Tibial artery (tissue), 4 donors: ENCODE data around the gene CERCAM.
A peak's percentile ranks its signal among the peaks of the same experiment; 100 is the strongest.

Source experiments
- DNase-seq, 2 donors: peaks; one replicate each; pipeline ENCODE4 v3.0.0-alpha.2; 2019
- H3K27ac ChIP-seq, 2 donors: fragments of 200-600 bp; sonication (generic) in 1 of 2; 1 replicate in 1 of 2; 2 replicates in 1 of 2; pipeline ENCODE4 v1.5.1; 2018 to 2019; ENCODE audit warnings: mild to moderate bottlenecking in 1 of 2
- H3K27me3 ChIP-seq, 2 donors: fragments of 200-600 bp; sonication (generic) in 1 of 2; one replicate each; pipeline versions ENCODE4 v1.5.1 to v1.6.0; 2016 to 2019
- H3K36me3 ChIP-seq, 3 donors: fragments of 200-600 bp; sonication (generic) in 2 of 3; one replicate each; pipeline ENCODE4 v1.5.1; 2016 to 2019; ENCODE audit warnings: mild to moderate bottlenecking in 2 of 3
- H3K4me1 ChIP-seq, 4 donors: fragments of 200-600 bp; sonication (generic) in 2 of 4; 1 replicate in 3 of 4; 2 replicates in 1 of 4; pipeline ENCODE4 v1.5.1; 2016 to 2019
- H3K4me3 ChIP-seq, 2 donors: fragments of 200-600 bp; sonication (generic) in 1 of 2; 1 replicate in 1 of 2; 2 replicates in 1 of 2; pipeline ENCODE4 v1.5.1; 2018 to 2019; ENCODE audit warnings: mild to moderate bottlenecking in 2 of 2
- H3K9me3 ChIP-seq, 3 donors: fragments of 200-600 bp; sonication (generic) in 1 of 3; one replicate each; pipeline ENCODE4 v1.5.1; 2016 to 2019
- intact Hi-C: fragments of 100-400 bp; cut with DNase I; formaldehyde crosslinking; loops from one replicate; pipeline ENCODE4 v1.15.0; 2023; ENCODE audit warnings: low total_unique reads
- TF ChIP-seq, protein P1 (sequence below), 2 experiments: fragments of 200-600 bp in 1 of 2; fragments of 450-650 bp in 1 of 2; IDR thresholded peaks; one replicate each; pipeline ENCODE4 v1.5.1; 2017 to 2019; ENCODE audit warnings: antibody characterized with exemption in 2 of 2, mild to moderate bottlenecking in 1 of 2, moderate library complexity in 1 of 2

Gene CERCAM

DNA sequence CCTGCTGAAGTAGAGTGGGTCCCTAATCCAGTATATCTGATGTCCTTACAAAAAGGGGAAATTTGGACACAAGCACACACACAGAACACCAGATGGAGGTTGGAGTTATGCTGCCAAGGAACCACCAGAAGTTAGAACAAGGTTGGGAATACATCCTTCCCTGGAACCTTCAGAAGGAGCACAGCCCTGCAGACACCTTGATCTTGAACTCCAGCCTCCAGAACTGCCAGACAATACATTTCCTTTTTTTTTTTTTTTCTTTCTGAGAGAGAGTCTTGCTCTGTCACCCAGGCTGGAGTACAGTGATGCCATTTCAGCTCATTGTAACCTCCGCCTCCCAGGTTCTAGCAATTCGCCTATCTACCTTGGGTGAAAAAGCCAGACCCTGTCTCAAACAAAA lies 28.1 kb downstream of the CERCAM start:
- no peaks in the 10 kb centered on the region for H3K27me3 ChIP-seq
- no peak overlapping the region for H3K27ac ChIP-seq
- no peaks in the 10 kb centered on the region for H3K4me1 ChIP-seq
- no peaks in the 10 kb centered on the region for H3K36me3 ChIP-seq
- no peak for DNase-seq
- intact Hi-C loops = no loop called here
- H3K9me3 ChIP-seq = no peaks in the 10 kb centered on the region
- no peak overlapping the region for H3K4me3 ChIP-seq
- TF ChIP-seq, protein P1, sequence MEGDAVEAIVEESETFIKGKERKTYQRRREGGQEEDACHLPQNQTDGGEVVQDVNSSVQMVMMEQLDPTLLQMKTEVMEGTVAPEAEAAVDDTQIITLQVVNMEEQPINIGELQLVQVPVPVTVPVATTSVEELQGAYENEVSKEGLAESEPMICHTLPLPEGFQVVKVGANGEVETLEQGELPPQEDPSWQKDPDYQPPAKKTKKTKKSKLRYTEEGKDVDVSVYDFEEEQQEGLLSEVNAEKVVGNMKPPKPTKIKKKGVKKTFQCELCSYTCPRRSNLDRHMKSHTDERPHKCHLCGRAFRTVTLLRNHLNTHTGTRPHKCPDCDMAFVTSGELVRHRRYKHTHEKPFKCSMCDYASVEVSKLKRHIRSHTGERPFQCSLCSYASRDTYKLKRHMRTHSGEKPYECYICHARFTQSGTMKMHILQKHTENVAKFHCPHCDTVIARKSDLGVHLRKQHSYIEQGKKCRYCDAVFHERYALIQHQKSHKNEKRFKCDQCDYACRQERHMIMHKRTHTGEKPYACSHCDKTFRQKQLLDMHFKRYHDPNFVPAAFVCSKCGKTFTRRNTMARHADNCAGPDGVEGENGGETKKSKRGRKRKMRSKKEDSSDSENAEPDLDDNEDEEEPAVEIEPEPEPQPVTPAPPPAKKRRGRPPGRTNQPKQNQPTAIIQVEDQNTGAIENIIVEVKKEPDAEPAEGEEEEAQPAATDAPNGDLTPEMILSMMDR (IDR thresholded peaks at IDR 0.05) = no peak

DNA sequence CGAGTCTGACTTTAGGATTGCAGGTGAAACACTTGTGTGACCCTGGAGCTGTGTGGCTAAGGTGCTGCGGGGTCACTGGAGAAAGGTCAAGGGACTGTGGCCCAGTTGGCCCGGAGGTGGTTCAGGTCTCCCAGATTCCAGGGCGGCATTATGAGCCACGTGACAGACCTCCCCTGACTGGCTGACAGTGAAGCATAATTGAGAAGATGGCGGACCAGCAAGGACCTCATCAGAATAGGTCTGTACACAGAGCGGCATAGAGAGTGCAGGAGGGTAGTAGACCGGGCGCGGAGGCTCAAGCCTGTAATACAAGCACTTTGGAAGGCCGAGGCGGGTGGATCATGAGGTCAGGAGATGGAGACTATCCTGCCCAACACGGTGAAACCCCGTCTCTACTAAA lies 34.3 kb downstream of the CERCAM start:
- Histone ChIP-seq H3K27me3 (no peaks in the 10 kb centered on the region), H3K27ac (peak overlapping the region in 1 of 2 donors; percentile 88), H3K4me1 (peaks cover 0 to 11% (median 10%) of the 10 kb centered on the region in 4 donors), H3K36me3 (peaks cover 2 to 10% (median 4%) of the 10 kb centered on the region in 3 donors), H3K4me3 (no peak overlapping the region), H3K9me3 (no peaks in the 10 kb centered on the region)
- TF ChIP-seq, protein P1 (IDR thresholded peaks at IDR 0.05) = no peak
- intact Hi-C loops = loop anchor here (5.0 to 10.0 kb wide), 2 partner anchors 47 to 100 kb away; partner anchors contain the start of genes GLE1 and SPTAN1
- no peak for DNase-seq

GRCh38 chr9:128455849-128456612 lies 35.4 kb downstream of the CERCAM start, which contains the start of gene ODF2:
ODF2 (plus strand) TSS chr9:128456006; CDS start chr9:128456092, 86 bp downstream.
- TF ChIP-seq, protein P1 (IDR thresholded peaks at IDR 0.05) = peak in 1 of 2 experiments; percentile 11
- DNase-seq = peak; percentile 96 to 98
- H3K36me3 ChIP-seq = peaks cover 12 to 21% (median 14%) of the 10 kb centered on the region in 3 donors
- no peaks in the 10 kb centered on the region for H3K9me3 ChIP-seq
- H3K4me3 ChIP-seq = peak within 1 kb of the TSS; percentile 87 to 88
- intact Hi-C loops = loop anchor here (5.0 to 10.0 kb wide), 2 partner anchors 46 to 99 kb away; partner anchors contain the start of genes GLE1 and SPTAN1
- H3K4me1 ChIP-seq = peaks cover 0 to 11% (median 10%) of the 10 kb centered on the region in 4 donors
- H3K27me3 ChIP-seq = no peaks in the 10 kb centered on the region
- peak within 1 kb of the TSS; percentile 87 to 88 for H3K27ac ChIP-seq

DNA sequence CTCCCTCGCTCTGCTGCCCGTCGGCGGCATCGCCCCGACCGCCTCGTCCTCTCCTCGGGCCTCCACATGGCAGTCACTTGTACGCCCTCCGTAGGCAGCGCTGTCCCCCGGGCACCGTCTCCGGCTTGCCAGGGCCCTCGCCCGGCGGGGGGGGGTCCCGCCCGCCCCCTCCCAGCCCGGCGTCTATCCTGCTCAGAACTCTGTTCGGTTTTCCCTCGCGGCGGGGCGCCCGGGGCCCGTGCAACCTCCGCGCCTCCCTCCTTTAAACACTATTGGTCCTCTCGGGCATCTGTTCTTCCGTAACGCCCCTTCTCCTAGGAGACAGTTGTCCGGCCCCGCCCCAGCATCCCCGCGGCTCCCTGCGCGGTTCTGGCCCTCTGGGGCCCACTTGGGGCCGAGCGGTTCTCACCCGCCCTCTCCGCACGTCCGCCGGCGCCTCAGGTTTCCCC lies 36.0 kb downstream of the CERCAM start:
- H3K4me3 ChIP-seq = peak overlapping the region; percentile 87 to 88
- H3K9me3 ChIP-seq = no peaks in the 10 kb centered on the region
- peak; percentile 71 to 85 for DNase-seq
- peaks cover 0 to 11% (median 10%) of the 10 kb centered on the region in 4 donors for H3K4me1 ChIP-seq
- H3K27me3 ChIP-seq = no peaks in the 10 kb centered on the region
- TF ChIP-seq, protein P1 (IDR thresholded peaks at IDR 0.05) = no peak
- peaks cover 16 to 27% (median 18%) of the 10 kb centered on the region in 3 donors for H3K36me3 ChIP-seq
- intact Hi-C loops = loop anchor here (5.0 to 10.0 kb wide), 2 partner anchors 46 to 98 kb away; partner anchors contain the start of genes GLE1 and SPTAN1
- H3K27ac ChIP-seq = peak overlapping the region; percentile 87 to 88

DNA sequence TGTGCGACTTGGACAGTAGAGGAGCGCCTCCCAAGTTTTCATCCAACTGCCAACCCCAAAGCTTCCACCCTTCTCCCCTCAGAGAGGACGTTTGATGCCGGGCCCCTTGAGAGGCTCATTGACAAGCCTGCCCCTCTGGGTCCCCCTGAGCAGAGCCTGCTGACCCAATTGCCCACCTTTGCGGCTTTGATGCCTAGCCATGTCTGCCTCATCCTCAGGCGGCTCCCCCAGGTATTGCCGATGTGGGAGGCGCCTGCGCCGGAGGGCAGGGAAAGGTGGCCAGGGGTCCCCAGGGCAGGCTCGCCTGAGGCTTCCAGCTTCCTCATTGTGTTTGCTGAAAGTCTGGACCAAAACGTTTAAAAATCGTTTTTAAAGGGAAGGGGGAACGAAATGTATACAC lies 36.5 kb downstream of the CERCAM start:
- no peaks in the 10 kb centered on the region for H3K9me3 ChIP-seq
- peaks cover 20 to 32% (median 24%) of the 10 kb centered on the region in 3 donors for H3K36me3 ChIP-seq
- no peak overlapping the region for H3K27ac ChIP-seq
- DNase-seq = no peak
- peak overlapping the region; percentile 87 to 88 for H3K4me3 ChIP-seq
- TF ChIP-seq, protein P1 (IDR thresholded peaks at IDR 0.05) = no peak
- intact Hi-C loops = loop anchor here (5.0 to 10.0 kb wide), 2 partner anchors 45 to 98 kb away; partner anchors contain the start of genes GLE1 and SPTAN1
- H3K4me1 ChIP-seq = peaks cover 0 to 11% (median 10%) of the 10 kb centered on the region in 4 donors
- no peaks in the 10 kb centered on the region for H3K27me3 ChIP-seq
